PC-3 (cell line): ENCODE measurements around the gene CKAP5. TPM values are rescaled to one million over a fixed set of nuclear protein-coding genes. Genes with fewer than 3 reads are reported as not detected.
"Not testable (repeated sequence)": the region's sequence is repeated elsewhere in the genome, so short reads cannot be mapped to it uniquely, and the experiment has no call there.

Experiments used
- ATAC-seq: fragments of 200-7000 bp; cut with Tn5 transposase; 2 replicates; pipeline ENCODE4 v1.9.1; 2020; ENCODE audit warnings: mild to moderate bottlenecking, moderate library complexity
- BruUV-seq: library from RNA; stranded (reverse); fragments of 400-500 nt; replicated peaks from 2 replicates; lab custom pipeline; 2021; lab: Mats Ljungman, UMichigan
- CTCF ChIA-PET: fragments of 300-600 bp; sonication (Branson Sonifier 250); formaldehyde crosslinking; loops from one replicate; lab custom pipeline; 2022; ENCODE audit warnings: antibody characterized with exemption; lab: Charles Lee
- POLR2A ChIA-PET: fragments of 300-600 bp; sonication (Branson Sonifier 250); formaldehyde crosslinking; loops from one replicate; lab custom pipeline; 2022; ENCODE audit warnings: antibody characterized with exemption; ENCODE audit not compliant: unreplicated experiment; lab: Charles Lee
- DNase-seq: peaks from one replicate; pipeline ENCODE4 v3.0.0-alpha.2; 2015
- H2AFZ ChIP-seq: fragments of 300-600 bp; sonication (generic); 2 replicates; pipeline ENCODE4 v1.6.0; 2016; ENCODE audit warnings: antibody characterized with exemption, low read length
- H3F3A ChIP-seq: fragments of 300-600 bp; sonication (generic); one replicate; pipeline ENCODE4 v1.6.0; 2017; ENCODE audit warnings: antibody characterized with exemption, low read length, control low read depth, mild to moderate bottlenecking; ENCODE audit not compliant: unreplicated experiment
- H3K27ac ChIP-seq: fragments of 300-600 bp; sonication (generic); 2 replicates; pipeline ENCODE4 v1.5.1; 2016; ENCODE audit warnings: mild to moderate bottlenecking, low read length
- H3K27me3 ChIP-seq: fragments of 300-600 bp; sonication (generic); 2 replicates; pipeline ENCODE4 v1.6.1; 2016; ENCODE audit warnings: low read length, mixed read lengths
- H3K36me3 ChIP-seq: fragments of 300-600 bp; sonication (generic); 2 replicates; pipeline ENCODE4 v1.6.1; 2016; ENCODE audit warnings: low read depth, mixed run types, low read length, mixed read lengths
- H3K4me1 ChIP-seq: fragments of 300-600 bp; sonication (generic); 2 replicates; pipeline ENCODE4 v1.5.1; 2016; ENCODE audit warnings: low read length; ENCODE audit not compliant: insufficient read depth
- H3K4me2 ChIP-seq: fragments of 300-600 bp; sonication (generic); 2 replicates; pipeline ENCODE4 v1.6.0; 2016; ENCODE audit warnings: low read length
- H3K4me3 ChIP-seq: fragments of 300-600 bp; sonication (generic); 2 replicates; pipeline ENCODE4 v1.5.1; 2016; ENCODE audit warnings: mild to moderate bottlenecking, low read length, mixed read lengths
- H3K79me2 ChIP-seq: fragments of 300-600 bp; sonication (generic); 2 replicates; pipeline ENCODE4 v1.6.1; 2017; ENCODE audit warnings: low read length, mixed read lengths
- H3K9ac ChIP-seq: fragments of 300-600 bp; sonication (generic); 2 replicates; pipeline ENCODE4 v1.6.0; 2016; ENCODE audit warnings: mild to moderate bottlenecking, low read length
- H3K9me2 ChIP-seq: fragments of 300-600 bp; sonication (generic); replicated peaks from 2 replicates; pipeline ENCODE4 v1.6.1; 2016; ENCODE audit warnings: mixed run types, low read length, mixed read lengths
- H3K9me3 ChIP-seq: fragments of 300-600 bp; sonication (generic); 2 replicates; pipeline ENCODE4 v1.6.1; 2016; ENCODE audit warnings: low read length, mixed read lengths
- H4K20me1 ChIP-seq: fragments of 300-600 bp; sonication (generic); 2 replicates; pipeline ENCODE4 v1.6.1; 2016; ENCODE audit warnings: low read length, mixed read lengths
- EZH2 ChIP-seq: fragments of 300-600 bp; sonication (generic); IDR thresholded peaks from one replicate; pipeline ENCODE4 v1.6.1; 2017; ENCODE audit warnings: antibody characterized with exemption, mild to moderate bottlenecking, low read length; ENCODE audit not compliant: unreplicated experiment
- EZH2phosphoT487 ChIP-seq: fragments of 300-600 bp; sonication (generic); IDR thresholded peaks from 2 replicates; pipeline ENCODE4 v1.6.1; 2018; ENCODE audit warnings: mild to moderate bottlenecking, antibody characterized with exemption, low read length, borderline replicate concordance
- intact Hi-C: fragments of 100-400 bp; cut with micrococcal nuclease; formaldehyde crosslinking; loops from 2 replicates; pipeline ENCODE4 v1.9.0; 2023
- total RNA-seq: library from RNA; depleted of rRNA; stranded (reverse); fragments of >200 nt; gene quantifications from 2 replicates; pipeline ENCODE4 v1.2.3, GENCODE V29; 2014
- TF ChIP-seq, protein P1 (sequence below): fragments of 300-600 bp; sonication (generic); conservative IDR thresholded peaks from 2 replicates; pipeline ENCODE4 v1.5.1; 2017; ENCODE audit warnings: antibody characterized with exemption, low read depth, mild to moderate bottlenecking, low read length

Gene CKAP5
- total RNA-seq, 1 experiment from 2014 or later, result 86.4 TPM

DNA sequence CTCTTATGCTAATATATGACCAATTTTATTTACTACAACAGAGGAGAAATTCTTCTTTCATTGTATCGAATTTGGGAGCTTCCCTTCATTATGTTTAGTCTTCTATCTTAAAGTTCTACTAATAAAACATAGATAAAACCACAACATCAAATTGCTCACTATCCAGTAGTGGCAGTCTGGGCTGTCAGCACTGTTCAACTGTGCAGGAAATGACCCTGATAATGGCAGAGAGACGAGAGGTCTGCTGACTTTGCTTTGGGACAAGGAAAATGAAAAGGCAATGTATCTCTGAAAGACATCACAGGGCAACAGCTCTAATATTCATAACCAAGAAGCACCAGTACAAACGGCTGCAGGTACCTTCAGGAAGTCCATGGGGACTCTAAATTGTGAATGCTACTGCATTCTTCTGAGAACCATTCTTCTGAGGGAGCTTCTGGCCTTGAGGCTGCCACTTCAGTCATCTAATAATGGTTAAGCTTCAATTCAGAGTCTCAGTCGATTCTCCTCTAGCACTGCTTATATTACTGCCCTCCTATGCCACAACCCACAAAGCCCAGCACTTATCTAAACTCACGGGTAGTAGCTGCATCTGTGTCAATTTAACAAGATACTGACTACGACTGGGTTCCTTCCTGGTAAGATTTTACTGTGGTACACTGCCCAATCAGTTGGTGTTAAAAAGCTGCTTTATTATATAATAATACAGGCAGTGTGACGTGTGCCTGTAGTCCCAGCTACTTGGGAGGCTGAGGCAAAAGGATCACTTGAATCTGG lies 44.2 kb downstream of the CKAP5 start:
- H3K27ac ChIP-seq, result no peak overlapping the region
- no peaks in the 10 kb centered on the region for H3K9me3 ChIP-seq
- no peaks in the 10 kb centered on the region for H3K27me3 ChIP-seq
- no peak for DNase-seq
- no peaks in the 10 kb centered on the region for H3K9me2 ChIP-seq
- no peaks in the 10 kb centered on the region for H4K20me1 ChIP-seq
- POLR2A ChIA-PET, result interaction anchor here (0.6 kb wide), 1 partner anchor 12 kb away, joined by 4 read pairs; no protein-coding TSS in a partner anchor
- H3K4me1 ChIP-seq, result no peaks in the 10 kb centered on the region
- no peak overlapping the region for H3K4me2 ChIP-seq
- intact Hi-C loops, result no loop called here
- H3F3A ChIP-seq, result no peaks in the 10 kb centered on the region
- CTCF ChIA-PET, result no interaction called here
- peaks cover 23% of the 10 kb centered on the region; the same call in 1 of the 2 replicates for H3K36me3 ChIP-seq
- H3K4me3 ChIP-seq, result no peak overlapping the region
- no peak overlapping the region for H3K9ac ChIP-seq
- no peak for TF ChIP-seq EZH2phosphoT487
- TF ChIP-seq, protein P1, sequence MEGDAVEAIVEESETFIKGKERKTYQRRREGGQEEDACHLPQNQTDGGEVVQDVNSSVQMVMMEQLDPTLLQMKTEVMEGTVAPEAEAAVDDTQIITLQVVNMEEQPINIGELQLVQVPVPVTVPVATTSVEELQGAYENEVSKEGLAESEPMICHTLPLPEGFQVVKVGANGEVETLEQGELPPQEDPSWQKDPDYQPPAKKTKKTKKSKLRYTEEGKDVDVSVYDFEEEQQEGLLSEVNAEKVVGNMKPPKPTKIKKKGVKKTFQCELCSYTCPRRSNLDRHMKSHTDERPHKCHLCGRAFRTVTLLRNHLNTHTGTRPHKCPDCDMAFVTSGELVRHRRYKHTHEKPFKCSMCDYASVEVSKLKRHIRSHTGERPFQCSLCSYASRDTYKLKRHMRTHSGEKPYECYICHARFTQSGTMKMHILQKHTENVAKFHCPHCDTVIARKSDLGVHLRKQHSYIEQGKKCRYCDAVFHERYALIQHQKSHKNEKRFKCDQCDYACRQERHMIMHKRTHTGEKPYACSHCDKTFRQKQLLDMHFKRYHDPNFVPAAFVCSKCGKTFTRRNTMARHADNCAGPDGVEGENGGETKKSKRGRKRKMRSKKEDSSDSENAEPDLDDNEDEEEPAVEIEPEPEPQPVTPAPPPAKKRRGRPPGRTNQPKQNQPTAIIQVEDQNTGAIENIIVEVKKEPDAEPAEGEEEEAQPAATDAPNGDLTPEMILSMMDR, result no peak
- TF ChIP-seq EZH2, result no peak
- no peak overlapping the region for H2AFZ ChIP-seq
- no peak for ATAC-seq
- BruUV-seq, result no TSS peak
- no peaks in the 10 kb centered on the region for H3K79me2 ChIP-seq

DNA sequence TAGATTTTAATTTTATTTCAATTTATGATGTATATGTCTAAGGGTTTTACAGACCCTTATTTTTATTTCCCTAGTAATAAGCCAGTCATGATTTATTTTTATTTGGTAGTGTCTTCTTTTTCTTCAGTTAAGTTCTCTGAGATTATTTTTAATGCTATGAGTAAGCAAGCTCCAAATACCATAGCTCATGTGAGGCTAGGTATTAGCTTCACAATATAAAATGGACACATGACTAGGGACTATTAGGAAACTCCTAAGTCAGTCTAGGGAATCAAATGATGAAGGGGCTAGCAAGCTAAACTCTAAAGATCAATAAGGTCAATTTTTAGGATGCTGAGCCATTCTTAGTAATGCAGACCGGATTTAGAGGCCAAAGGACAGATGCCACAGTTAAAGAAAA lies 45.9 kb downstream of the CKAP5 start:
- H3K9me2 ChIP-seq, result no peaks in the 10 kb centered on the region
- POLR2A ChIA-PET, result no interaction called here

DNA sequence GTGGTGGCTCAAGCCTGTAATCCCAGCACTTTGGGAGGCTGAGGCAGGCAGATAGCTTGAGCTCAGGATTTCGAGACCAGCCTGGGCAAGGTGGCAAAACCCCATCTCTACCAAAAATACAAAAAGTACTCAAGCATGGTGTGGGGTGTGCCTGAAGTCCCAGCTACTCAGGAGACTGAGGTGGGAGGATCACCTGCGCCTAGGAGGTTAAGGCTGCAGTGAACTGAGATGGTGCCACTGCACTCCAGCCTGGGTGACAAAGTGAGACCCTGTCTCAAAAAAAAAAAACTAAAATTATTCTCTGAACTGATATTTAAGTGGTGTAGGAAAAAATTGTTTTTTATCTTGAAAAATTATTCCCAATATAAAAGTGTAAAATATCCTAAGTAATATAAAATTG lies 46.4 kb downstream of the CKAP5 start:
- ATAC-seq, H3K4me3 ChIP-seq: not testable (repeated sequence)

More for the DNA sequence above, 45.9 kb downstream of the CKAP5 start:
- Histone ChIP-seq H3K4me2 (no peak overlapping the region), H4K20me1 (no peaks in the 10 kb centered on the region), H3K36me3 (peaks cover 28% of the 10 kb centered on the region), H3F3A (no peaks in the 10 kb centered on the region), H2AFZ (no peak overlapping the region), H3K79me2 (no peaks in the 10 kb centered on the region), H3K27me3 (no peaks in the 10 kb centered on the region), H3K4me1 (no peaks in the 10 kb centered on the region), H3K9ac (no peak overlapping the region), H3K27ac (no peak overlapping the region), H3K4me3 (no peak overlapping the region), H3K9me3 (no peaks in the 10 kb centered on the region)
- TF ChIP-seq, protein P1, result no peak
- no peak for TF ChIP-seq EZH2phosphoT487
- no peak for TF ChIP-seq EZH2
- no TSS peak for BruUV-seq
- no peak for DNase-seq
- ATAC-seq, result no peak
- intact Hi-C loops, result no loop called here
- CTCF ChIA-PET, result no interaction called here

More for the DNA sequence above, 46.4 kb downstream of the CKAP5 start:
- DNase-seq, H2AFZ ChIP-seq, H3K4me1 ChIP-seq, POLR2A ChIA-PET, H3K9ac ChIP-seq, H4K20me1 ChIP-seq, H3K27me3 ChIP-seq, H3K4me2 ChIP-seq, H3K9me2 ChIP-seq, H3K9me3 ChIP-seq, BruUV-seq, H3F3A ChIP-seq, CTCF ChIA-PET, intact Hi-C loops, H3K27ac ChIP-seq, H3K79me2 ChIP-seq: not testable (repeated sequence)
- peaks cover 29% of the 10 kb centered on the region for H3K36me3 ChIP-seq
